ENCODE results near the gene TMEM101. TPM values are rescaled to one million over a fixed set of nuclear protein-coding genes. Genes with fewer than 3 reads are reported as not detected.

Gene TMEM101
- total RNA-seq, 1 donor from 2014 or later: 33.6 TPM

DNA sequence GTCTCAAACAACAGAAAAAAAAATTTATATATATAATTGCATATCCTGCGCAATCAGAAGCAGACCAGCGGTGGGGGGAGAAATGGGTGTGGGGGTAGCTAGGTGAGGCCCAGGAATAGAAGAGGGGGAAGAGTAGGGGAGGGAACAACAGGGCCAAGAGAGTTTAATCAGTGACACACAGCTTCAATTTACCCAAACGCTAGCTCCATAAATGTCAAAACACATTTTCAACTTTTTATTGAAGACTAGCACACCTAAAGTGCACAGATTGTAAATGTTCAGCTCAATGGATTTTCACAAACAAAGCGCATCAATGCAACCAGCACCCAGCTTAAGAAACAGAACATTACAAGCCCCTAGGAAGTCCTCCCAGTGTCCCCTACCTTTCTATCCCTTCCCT is 35.1 kb downstream of the TMEM101 start:
- H3K4me1 ChIP-seq: peaks cover 13% of the 10 kb centered on the region
- TF ChIP-seq CTCF (IDR thresholded peaks at IDR 0.05): no peak
- TF ChIP-seq POLR2AphosphoS5 (IDR thresholded peaks at IDR 0.05; ENCODE audit: insufficient read depth in 1 of 2, low read depth in 1 of 2): no peak
- no peak for TF ChIP-seq POLR2A (IDR thresholded peaks at IDR 0.05)
- no peaks in the 10 kb centered on the region for H3K9me3 ChIP-seq
- H3K4me3 ChIP-seq: no peak overlapping the region
- DNase-seq (ENCODE audit: extremely low spot score in 2 of 2): no peak
- H3K36me3 ChIP-seq: no peaks in the 10 kb centered on the region
- H3K27ac ChIP-seq: no peak overlapping the region
- intact Hi-C loops (cut with DNase I): no loop called here
- H3K27me3 ChIP-seq: no peaks in the 10 kb centered on the region

DNA sequence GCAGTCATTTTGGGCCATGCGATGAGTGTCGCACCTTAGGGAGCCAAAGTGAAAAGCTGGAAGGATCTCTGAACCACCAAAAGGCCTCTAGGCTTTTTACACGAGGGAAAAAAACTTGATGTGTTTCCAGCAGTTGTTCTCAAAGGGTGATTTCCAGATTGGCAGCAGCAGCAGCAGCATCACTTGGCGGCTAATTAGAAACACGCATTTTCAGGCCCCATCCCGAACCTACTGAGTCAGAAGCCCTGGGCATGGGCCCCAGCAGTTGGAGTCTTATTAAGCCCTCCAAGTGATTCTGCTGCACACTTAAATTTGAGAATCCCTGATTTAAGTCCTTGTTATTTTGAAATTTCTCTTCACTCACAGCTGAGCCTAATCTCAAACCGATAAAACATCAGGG is 35.8 kb downstream of the TMEM101 start:
- intact Hi-C loops (cut with DNase I): no loop called here
- no peak overlapping the region for H3K27ac ChIP-seq
- H3K4me1 ChIP-seq: peaks cover 8% of the 10 kb centered on the region
- no peaks in the 10 kb centered on the region for H3K36me3 ChIP-seq
- DNase-seq (ENCODE audit: extremely low spot score in 2 of 2): no peak
- H3K9me3 ChIP-seq: no peaks in the 10 kb centered on the region
- TF ChIP-seq CTCF (IDR thresholded peaks at IDR 0.05): no peak
- TF ChIP-seq POLR2AphosphoS5 (IDR thresholded peaks at IDR 0.05; ENCODE audit: insufficient read depth in 1 of 2, low read depth in 1 of 2): no peak
- no peak for TF ChIP-seq POLR2A (IDR thresholded peaks at IDR 0.05)
- H3K27me3 ChIP-seq: no peaks in the 10 kb centered on the region
- no peak overlapping the region for H3K4me3 ChIP-seq

DNA sequence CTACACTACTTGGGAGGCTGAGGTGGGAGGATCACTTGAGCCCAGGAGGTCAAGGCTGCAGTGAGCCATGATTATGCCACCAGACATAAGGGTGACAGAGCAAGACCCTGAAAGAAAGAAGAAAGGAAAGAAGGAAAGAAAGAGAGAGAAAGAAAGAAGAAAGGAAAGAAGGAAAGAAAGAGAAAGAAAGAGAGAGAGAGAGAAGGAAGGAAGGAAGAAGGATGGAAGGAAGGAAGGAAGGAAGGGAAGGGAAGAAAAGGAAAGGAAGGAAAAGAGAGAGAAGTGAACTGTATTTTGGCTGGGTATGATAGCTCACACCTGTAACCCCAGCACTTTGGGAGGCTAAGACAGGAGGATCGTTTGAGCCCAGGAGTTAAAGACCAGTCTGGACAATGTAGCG is 36.7 kb downstream of the TMEM101 start:
- H3K9me3 ChIP-seq: no peaks in the 10 kb centered on the region
- DNase-seq (ENCODE audit: extremely low spot score in 2 of 2): no peak
- TF ChIP-seq POLR2A (IDR thresholded peaks at IDR 0.05) (no peak), POLR2AphosphoS5 (IDR thresholded peaks at IDR 0.05; ENCODE audit: insufficient read depth in 1 of 2, low read depth in 1 of 2) (no peak), CTCF (IDR thresholded peaks at IDR 0.05) (no peak)
- H3K27ac ChIP-seq: no peak overlapping the region
- no peaks in the 10 kb centered on the region for H3K36me3 ChIP-seq
- intact Hi-C loops (cut with DNase I): no loop called here
- no peaks in the 10 kb centered on the region for H3K27me3 ChIP-seq
- H3K4me3 ChIP-seq: no peak overlapping the region
- no peaks in the 10 kb centered on the region for H3K4me1 ChIP-seq

DNA sequence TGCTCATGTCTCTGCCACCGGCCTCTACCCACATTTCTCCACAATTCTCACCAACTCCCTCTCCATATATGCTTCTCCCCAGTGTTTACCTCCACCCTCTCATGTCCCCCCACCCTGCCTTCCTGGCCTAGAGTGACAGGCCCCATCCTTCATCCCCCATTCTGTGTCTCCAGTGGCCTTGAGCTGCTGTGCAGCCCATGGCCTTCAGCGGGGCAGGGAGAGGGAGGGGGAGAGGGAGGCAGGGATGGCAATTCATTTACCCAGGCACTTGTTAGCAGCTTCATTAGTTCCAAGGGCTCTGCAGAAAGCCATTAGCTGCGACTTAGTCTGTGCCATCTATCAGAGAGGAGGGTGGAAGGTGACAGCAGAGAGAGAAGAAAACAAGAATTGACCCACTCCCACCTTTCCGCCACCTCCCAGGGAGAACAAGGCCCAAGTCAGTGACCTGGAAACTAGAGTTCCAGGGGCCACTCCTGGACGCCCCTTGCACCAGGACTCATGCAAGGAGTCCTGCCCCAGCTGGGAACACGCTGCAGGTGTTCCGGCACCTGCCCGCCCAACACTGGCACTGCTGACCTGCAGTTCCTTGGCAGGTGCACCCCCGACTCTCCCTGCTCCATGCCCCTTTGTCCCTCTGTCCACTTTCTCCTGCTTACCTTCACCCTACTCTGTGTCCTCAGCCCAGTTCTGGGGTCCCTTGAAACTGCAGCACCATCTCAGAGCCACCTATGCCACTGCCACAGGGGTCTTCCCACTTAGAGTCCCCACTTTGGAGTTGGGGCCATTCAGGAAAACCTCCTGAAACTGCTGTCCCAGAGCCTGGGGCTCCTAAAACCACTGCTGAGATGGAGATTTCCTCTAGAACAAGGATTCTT is 37.6 kb downstream of the TMEM101 start:
- Histone ChIP-seq H3K9me3 (no peaks in the 10 kb centered on the region), H3K4me3 (no peak overlapping the region), H3K4me1 (no peaks in the 10 kb centered on the region), H3K36me3 (no peaks in the 10 kb centered on the region), H3K27me3 (no peaks in the 10 kb centered on the region), H3K27ac (no peak overlapping the region)
- no peak for TF ChIP-seq CTCF (IDR thresholded peaks at IDR 0.05)
- TF ChIP-seq POLR2AphosphoS5 (IDR thresholded peaks at IDR 0.05; ENCODE audit: insufficient read depth in 1 of 2, low read depth in 1 of 2): no peak
- TF ChIP-seq POLR2A (IDR thresholded peaks at IDR 0.05): no peak
- DNase-seq (ENCODE audit: extremely low spot score in 2 of 2): no peak
- intact Hi-C loops (cut with DNase I): no loop called here

- Histone ChIP-seq H3K27me3 (no peaks in the 10 kb centered on the region), H3K27ac (no peak overlapping the region), H3K9me3 (no peaks in the 10 kb centered on the region), H3K4me3 (no peak overlapping the region), H3K4me1 (no peaks in the 10 kb centered on the region), H3K36me3 (no peaks in the 10 kb centered on the region)
- intact Hi-C loops (cut with DNase I): no loop called here
- DNase-seq (ENCODE audit: extremely low spot score in 2 of 2): no peak
- no peak for TF ChIP-seq CTCF (IDR thresholded peaks at IDR 0.05)
- TF ChIP-seq POLR2A (IDR thresholded peaks at IDR 0.05): no peak
- TF ChIP-seq POLR2AphosphoS5 (IDR thresholded peaks at IDR 0.05; ENCODE audit: insufficient read depth in 1 of 2, low read depth in 1 of 2): no peak
Observed at GRCh38 chr17:43975898-43976297, 38.9 kb downstream of the TMEM101 start.

All from vagina (tissue), 2 donors.